Measurements from ENCODE around the gene IFI44L. TPM values are rescaled to one million over a fixed set of nuclear protein-coding genes. Genes with fewer than 3 reads are reported as not detected.
A peak's percentile ranks its signal among the peaks of the same experiment; 100 is the strongest.

IFI44L gene
- total and polyA plus RNA-seq, 8 donors: 3.3 to 24.0 (median 4.2) TPM

- Histone ChIP-seq H3K36me3 (no peaks in the 10 kb centered on the region), H3K4me1 (peaks cover 6 to 31% of the 10 kb centered on the region in 2 donors), H3K27me3 (no peaks in the 10 kb centered on the region), H3K27ac (peak overlapping the region; percentile 70 to 71), H3K4me3 (no peak overlapping the region), H3K9me3 (no peaks in the 10 kb centered on the region)
- no peak for TF ChIP-seq CTCF (IDR thresholded peaks at IDR 0.05)
- intact Hi-C loops (cut with DNase I): loop anchor here in 1 of 2 donors (5.0 kb wide), 1 partner anchor 58 kb away; no protein-coding TSS in a partner anchor
- DNase-seq (no peak), ATAC-seq (no peak)
Measured at GRCh38 chr1:78619032-78619431, 1.2 kb upstream of the IFI44L start.

GRCh38 chr1:78619446-78619802 is 824 bp upstream of the IFI44L start:
- DNase-seq: no peak
- Histone ChIP-seq H3K4me3 (peak overlapping the region; percentile 10 to 36), H3K9me3 (no peaks in the 10 kb centered on the region), H3K4me1 (peaks cover 6 to 31% of the 10 kb centered on the region in 2 donors), H3K27me3 (no peaks in the 10 kb centered on the region), H3K27ac (peak overlapping the region; percentile 70 to 71), H3K36me3 (no peaks in the 10 kb centered on the region)
- TF ChIP-seq CTCF (IDR thresholded peaks at IDR 0.05): no peak
- intact Hi-C loops (cut with DNase I): loop anchor here in 1 of 2 donors (5.0 kb wide), 1 partner anchor 58 kb away; no protein-coding TSS in a partner anchor
- ATAC-seq: peak; percentile 29

GRCh38 chr1:78620666-78621065 is 418 bp downstream of the IFI44L start:
- H3K36me3 ChIP-seq: no peaks in the 10 kb centered on the region
- ATAC-seq: no peak
- DNase-seq: no peak
- H3K4me3 ChIP-seq: peak overlapping the region; percentile 10 to 36
- peaks cover 6 to 31% of the 10 kb centered on the region in 2 donors for H3K4me1 ChIP-seq
- no peak for TF ChIP-seq CTCF (IDR thresholded peaks at IDR 0.05)
- peak overlapping the region; percentile 70 to 71 for H3K27ac ChIP-seq
- no peaks in the 10 kb centered on the region for H3K9me3 ChIP-seq
- no peaks in the 10 kb centered on the region for H3K27me3 ChIP-seq
- intact Hi-C loops (cut with DNase I): no loop called here

GRCh38 chr1:78622548-78622947 is 2.3 kb downstream of the IFI44L start:
- Histone ChIP-seq H3K9me3 (no peaks in the 10 kb centered on the region), H3K27ac (no peak overlapping the region), H3K4me3 (peak overlapping the region in 1 of 2 donors; percentile 36), H3K4me1 (peaks cover 6 to 28% of the 10 kb centered on the region in 2 donors), H3K36me3 (no peaks in the 10 kb centered on the region), H3K27me3 (no peaks in the 10 kb centered on the region)
- intact Hi-C loops (cut with DNase I): no loop called here
- no peak for TF ChIP-seq CTCF (IDR thresholded peaks at IDR 0.05)
- ATAC-seq: no peak
- DNase-seq: no peak

- Histone ChIP-seq H3K27me3 (no peaks in the 10 kb centered on the region), H3K4me1 (peaks cover 6 to 22% of the 10 kb centered on the region in 2 donors), H3K27ac (no peak overlapping the region), H3K4me3 (no peak overlapping the region), H3K36me3 (no peaks in the 10 kb centered on the region), H3K9me3 (no peaks in the 10 kb centered on the region)
- no peak for TF ChIP-seq CTCF (IDR thresholded peaks at IDR 0.05)
- intact Hi-C loops (cut with DNase I): no loop called here
- DNase-seq: peak in 1 of 4 donors; percentile 29
- no peak for ATAC-seq
Measured at GRCh38 chr1:78624035-78624434, 3.8 kb downstream of the IFI44L start.

Measured in left lung (tissue), 10 donors.